Measurements from ENCODE around the gene ERFE. TPM values are rescaled to one million over a fixed set of nuclear protein-coding genes. Genes with fewer than 3 reads are reported as not detected.

The ERFE gene
- total and polyA plus RNA-seq, 2 of the 13 experiments (the other 11 are each of a cell fraction or from before 2014, with no cell fraction given), result 0.09 TPM; not detected in 1

- Histone ChIP-seq H3K9ac (ENCODE audit: insufficient read depth, low read depth, low read length) (no peak overlapping the region), H3K9me3 (ENCODE audit: low read length) (no peaks in the 10 kb centered on the region), H2AFZ (ENCODE audit: low read length) (no peak overlapping the region), H3K4me3 (replicated peaks in 1 of 3; ENCODE audit: insufficient read depth in 1 of 3, low read depth in 2 of 3, low read length in 3 of 3) (no peak overlapping the region), H3K36me3 (replicated peaks in 1 of 2; ENCODE audit: control insufficient read depth in 1 of 2, insufficient read depth in 2 of 2, low read length in 2 of 2) (no peaks in the 10 kb centered on the region), H4K20me1 (ENCODE audit: insufficient read depth, low read length) (no peaks in the 10 kb centered on the region), H3K27ac (ENCODE audit: extremely low read length, insufficient read depth, low read length) (no peak overlapping the region), H3K4me2 (ENCODE audit: low read depth, low read length) (no peak overlapping the region), H3K79me2 (ENCODE audit: insufficient read depth, low read length) (no peaks in the 10 kb centered on the region), H3K4me1 (ENCODE audit: insufficient read depth, low read length) (0 out of 2 replicates have a peak, but pooled peaks cover 2% of the 10 kb centered on the region), H3K27me3 (ENCODE audit: control insufficient read depth in 1 of 2, insufficient read depth in 2 of 2, low read length in 2 of 2) (peaks cover 0 to 26% of the 10 kb centered on the region in 2 experiments; a peak in 3 of 5 replicates)
- in situ Hi-C loops (cut with HindIII; ENCODE audit: extremely low pct_ligation_motif_present, low pct_unique_long_range_greater_than_20kb), result no loop called here
- no TSS peak for BruUV-seq (replicated peaks)
- intact Hi-C loops (cut with micrococcal nuclease; ENCODE audit: unreplicated experiment), result no loop called here
- 53% methylated on average over 28 of the region's 32 CpGs for WGBS (ENCODE audit: low lambda C conversion rate)
- ChIA-PET POLR2A (no interaction called here), CTCF (ENCODE audit: low intra/inter-chr PET ratio, low total read pairs) (no interaction called here)
- DNase-seq (ENCODE audit: low spot score), result no peak
- no peak for FAIRE-seq
- ATAC-seq, result peak; percentile 61
- TF ChIP-seq RAD51 (IDR thresholded peaks at IDR 0.05; ENCODE audit: borderline replicate concordance) (no peak), ZNF788 (CRISPR knock-in tag; IDR thresholded peaks at IDR 0.05; ENCODE audit: borderline replicate concordance) (no peak), SMC3 (IDR thresholded peaks at IDR 0.05; ENCODE audit: low read length) (no peak), REXO4 (CRISPR knock-in tag; IDR thresholded peaks at IDR 0.05; ENCODE audit: borderline replicate concordance) (no peak), ZNF639 (CRISPR knock-in tag; conservative IDR thresholded peaks at IDR 0.05) (no peak), RERE (CRISPR knock-in tag; IDR thresholded peaks at IDR 0.05; ENCODE audit: low read depth) (no peak), SRSF1 (optimal IDR thresholded peaks at IDR 0.05; ENCODE audit: low read depth, low read length) (no peak), NFE2L2 (IDR thresholded peaks at IDR 0.05; ENCODE audit: low read length) (no peak), CTCF (CRISPR knock-in tag; IDR thresholded peaks at IDR 0.05) (peak; percentile 54), ZNF598 (CRISPR knock-in tag; IDR thresholded peaks at IDR 0.05; ENCODE audit: borderline replicate concordance) (0 out of 2 replicates have a peak, but pooled peaks have one; percentile 7)
These were observed 43.7 kb upstream of the ERFE start for GRCh38 chr2:238114851-238115660.

Data from HepG2 (cell line).